ENCODE data around the gene THADA. TPM values are rescaled to one million over a fixed set of nuclear protein-coding genes. Genes with fewer than 3 reads are reported as not detected.
A peak's percentile ranks its signal among the peaks of the same experiment; 100 is the strongest.

The THADA gene
- total RNA-seq, 1 experiment from 2014 or later = 27.5 TPM

GRCh38 chr2:43226558-43226954 lies 369.3 kb downstream of the THADA start, which contains the start of gene ZFP36L2 (continued):
- TF ChIP-seq HMGXB4 (CRISPR knock-in tag; IDR thresholded peaks at IDR 0.05) (0 out of 2 replicates have a peak, but pooled peaks have one; percentile 18), CREB1 (CRISPR knock-in tag; IDR thresholded peaks at IDR 0.05) (no peak), RELA (CRISPR knock-in tag; IDR thresholded peaks at IDR 0.05; ENCODE audit: borderline replicate concordance) (no peak), ATF6 (CRISPR knock-in tag; IDR thresholded peaks at IDR 0.05) (no peak), ZNF121 (CRISPR knock-in tag; IDR thresholded peaks at IDR 0.05) (no peak), GRHL2 (CRISPR knock-in tag; IDR thresholded peaks at IDR 0.05; ENCODE audit: insufficient replicate concordance, severe bottlenecking) (no peak), MXD4 (CRISPR knock-in tag; IDR thresholded peaks at IDR 0.05; ENCODE audit: borderline replicate concordance) (no peak), RORB (CRISPR knock-in tag; IDR thresholded peaks at IDR 0.05) (no peak), SOX15 (CRISPR knock-in tag; IDR thresholded peaks at IDR 0.05) (no peak), ZNF317 (CRISPR knock-in tag; IDR thresholded peaks at IDR 0.05; ENCODE audit: borderline replicate concordance, low read depth) (no peak)

GRCh38 chr2:43225788-43226557 lies 369.9 kb downstream of the THADA start:
- ATAC-seq = no peak
- Mint-ChIP-seq H3K36me3 (peaks cover 15% of the 10 kb centered on the region), H3K27ac (peak overlapping the region; percentile 57; the same call in 1 of the 2 replicates), H3K4me3 (peak overlapping the region; percentile 82), H3K9me3 (no peaks in the 10 kb centered on the region), H3K4me1 (peaks cover 58% of the 10 kb centered on the region), H3K27me3 (ENCODE audit: low read depth) (no peaks in the 10 kb centered on the region)
- DNase-seq (ENCODE audit: low spot score) = no peak
- POLR2A ChIA-PET = interaction anchor here (1.2 to 2.3 kb wide), 5 partner anchors 8 to 56 kb away, joined by 3 to 11 read pairs (median 5); no protein-coding TSS in a partner anchor
- CTCF ChIA-PET = interaction anchor here (0.6 to 5.1 kb wide), 19 partner anchors 8 to 295 kb away, joined by 3 to 31 read pairs (median 15); no protein-coding TSS in a partner anchor
- peak; percentile 84 for TF ChIP-seq USF2 (CRISPR knock-in tag; IDR thresholded peaks at IDR 0.05)
- TF ChIP-seq ZBTB21 (CRISPR knock-in tag; IDR thresholded peaks at IDR 0.05; ENCODE audit: borderline replicate concordance) = no peak; the same call in 1 of the 2 replicates
- peak; percentile 8; the same call in 1 of the 2 replicates for TF ChIP-seq ETV6 (CRISPR knock-in tag; IDR thresholded peaks at IDR 0.05)
- TF ChIP-seq HMGA2 (CRISPR knock-in tag; IDR thresholded peaks at IDR 0.05) = no peak
- peak; percentile 40; the same call in 1 of the 2 replicates for TF ChIP-seq MAX (CRISPR knock-in tag; IDR thresholded peaks at IDR 0.05)
- TF ChIP-seq CBFB (CRISPR knock-in tag; IDR thresholded peaks at IDR 0.05; ENCODE audit: low read depth) = peak; percentile 41; the same call in 1 of the 2 replicates
- 0 out of 2 replicates have a peak, but pooled peaks have one; percentile 5 for TF ChIP-seq MYBL2 (CRISPR knock-in tag; IDR thresholded peaks at IDR 0.05)
- TF ChIP-seq TEAD1 (CRISPR knock-in tag; IDR thresholded peaks at IDR 0.05) = 0 out of 2 replicates have a peak, but pooled peaks have one; percentile 50
- peak; percentile 50; the same call in 1 of the 2 replicates for TF ChIP-seq TP53 (CRISPR knock-in tag; IDR thresholded peaks at IDR 0.05)
- no peak; the same call in 1 of the 2 replicates for TF ChIP-seq TCF7 (CRISPR knock-in tag; IDR thresholded peaks at IDR 0.05; ENCODE audit: low read depth)
- 0 out of 2 replicates have a peak, but pooled peaks have one; percentile 35 for TF ChIP-seq NR3C1 (CRISPR knock-in tag; conservative IDR thresholded peaks at IDR 0.05; ENCODE audit: low read depth)
- TF ChIP-seq ATF3 (CRISPR knock-in tag; conservative IDR thresholded peaks at IDR 0.05) = no peak
- no peak for TF ChIP-seq MXD4 (CRISPR knock-in tag; IDR thresholded peaks at IDR 0.05; ENCODE audit: borderline replicate concordance)
- TF ChIP-seq KAT7 (CRISPR knock-in tag; IDR thresholded peaks at IDR 0.05; ENCODE audit: borderline replicate concordance) = 0 out of 2 replicates have a peak, but pooled peaks have one; percentile 6
- no peak for TF ChIP-seq MLX (CRISPR knock-in tag; IDR thresholded peaks at IDR 0.05)
- peak; percentile 82 for TF ChIP-seq USF1 (CRISPR knock-in tag; IDR thresholded peaks at IDR 0.05)
- TF ChIP-seq ZNF219 (CRISPR knock-in tag; IDR thresholded peaks at IDR 0.05; ENCODE audit: borderline replicate concordance) = peak; percentile 55; the same call in 1 of the 2 replicates
- TF ChIP-seq ATF1 (CRISPR knock-in tag; IDR thresholded peaks at IDR 0.05) = no peak
- no peak; the same call in 1 of the 2 replicates for TF ChIP-seq ZNF263 (CRISPR knock-in tag; IDR thresholded peaks at IDR 0.05; ENCODE audit: low read depth)
